ENCODE data around the gene PNPLA6. TPM values are rescaled to one million over a fixed set of nuclear protein-coding genes. Genes with fewer than 3 reads are reported as not detected.

PNPLA6 gene
- total and polyA plus RNA-seq, 2 of the 13 experiments (the other 11 are each of a cell fraction or from before 2014, with no cell fraction given) = 24.9 to 28.2 TPM

DNA sequence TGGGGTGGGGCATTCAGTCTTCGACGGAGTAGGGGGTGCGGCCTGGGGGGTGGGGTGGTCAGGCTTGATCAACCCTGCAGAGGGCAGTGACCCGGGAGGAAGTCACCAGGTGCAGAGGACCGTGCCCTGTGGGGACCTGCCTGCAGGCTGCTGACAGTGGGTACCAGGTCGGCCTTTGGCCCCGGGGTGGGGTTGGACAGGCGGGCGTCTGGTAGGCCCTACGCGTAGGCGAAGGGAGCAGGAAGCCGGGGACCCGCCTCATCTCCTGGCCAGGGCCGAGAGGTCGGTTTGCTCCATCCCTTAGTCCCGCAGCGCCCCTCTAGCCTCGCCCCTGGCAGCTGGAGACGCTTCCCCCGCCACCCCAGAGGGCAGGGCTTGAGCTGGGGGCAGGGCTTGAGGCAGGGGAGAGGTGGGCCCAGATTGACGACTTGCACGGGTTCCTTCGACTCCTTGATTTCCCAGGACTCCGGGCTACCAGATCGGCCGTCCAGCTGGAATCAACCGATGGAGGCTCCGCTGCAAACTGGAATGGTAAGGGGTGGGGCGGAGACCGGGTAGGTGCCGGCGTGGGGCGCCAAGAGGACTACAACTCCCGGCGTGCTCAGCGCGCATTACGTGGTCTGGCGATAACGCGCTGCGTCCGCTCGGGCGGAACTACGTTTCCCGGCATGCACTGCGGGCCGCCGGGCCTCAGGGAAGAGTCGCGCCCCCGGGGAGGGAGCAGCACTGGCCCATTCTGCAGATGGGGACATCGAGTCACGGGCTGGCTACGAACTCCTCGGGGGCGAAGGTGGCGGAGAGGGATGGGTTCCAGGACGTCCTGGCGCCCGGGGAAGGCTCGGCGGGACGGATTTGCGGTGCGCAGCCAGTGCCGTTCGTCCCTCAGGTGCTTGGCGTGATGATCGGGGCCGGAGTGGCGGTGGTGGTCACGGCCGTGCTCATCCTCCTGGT is at the start of gene PNPLA6 (continued):
- TF ChIP-seq EED (CRISPR knock-in tag; IDR thresholded peaks at IDR 0.05) = 0 out of 2 replicates have a peak, but pooled peaks have one; percentile 42
- peak; percentile 50 for TF ChIP-seq XRCC5 (optimal IDR thresholded peaks at IDR 0.05; ENCODE audit: low read length)
- TF ChIP-seq ZNF720 (CRISPR knock-in tag; IDR thresholded peaks at IDR 0.05) = no peak
- peak; percentile 100 for TF ChIP-seq ZNF143 (CRISPR knock-in tag; IDR thresholded peaks at IDR 0.05)
- TF ChIP-seq ATF7-NPFF (CRISPR knock-in tag; IDR thresholded peaks at IDR 0.05; ENCODE audit: low read depth) = peak; percentile 84; the same call in 1 of the 2 replicates
- TF ChIP-seq MLLT10 (CRISPR knock-in tag; IDR thresholded peaks at IDR 0.05) = no peak
- no peak for TF ChIP-seq ZNF460 (CRISPR knock-in tag; IDR thresholded peaks at IDR 0.05; ENCODE audit: borderline replicate concordance)
- peak; percentile 17; the same call in 1 of the 2 replicates for TF ChIP-seq MEIS2 (CRISPR knock-in tag; IDR thresholded peaks at IDR 0.05)
- TF ChIP-seq ZNF792 (CRISPR knock-in tag; IDR thresholded peaks at IDR 0.05) = 0 out of 2 replicates have a peak, but pooled peaks have one; percentile 33
- no peak for TF ChIP-seq ZNF83 (CRISPR knock-in tag; IDR thresholded peaks at IDR 0.05; ENCODE audit: borderline replicate concordance)
- no peak for TF ChIP-seq ZNF841 (CRISPR knock-in tag; IDR thresholded peaks at IDR 0.05; ENCODE audit: borderline replicate concordance)
- no peak for TF ChIP-seq GATA4 (IDR thresholded peaks at IDR 0.05; ENCODE audit: borderline replicate concordance, low read depth)
- TF ChIP-seq SIX1 (CRISPR knock-in tag; IDR thresholded peaks at IDR 0.05; ENCODE audit: borderline replicate concordance) = no peak
- no peak for TF ChIP-seq FOXK2 (IDR thresholded peaks at IDR 0.05)
- TF ChIP-seq, protein P1, sequence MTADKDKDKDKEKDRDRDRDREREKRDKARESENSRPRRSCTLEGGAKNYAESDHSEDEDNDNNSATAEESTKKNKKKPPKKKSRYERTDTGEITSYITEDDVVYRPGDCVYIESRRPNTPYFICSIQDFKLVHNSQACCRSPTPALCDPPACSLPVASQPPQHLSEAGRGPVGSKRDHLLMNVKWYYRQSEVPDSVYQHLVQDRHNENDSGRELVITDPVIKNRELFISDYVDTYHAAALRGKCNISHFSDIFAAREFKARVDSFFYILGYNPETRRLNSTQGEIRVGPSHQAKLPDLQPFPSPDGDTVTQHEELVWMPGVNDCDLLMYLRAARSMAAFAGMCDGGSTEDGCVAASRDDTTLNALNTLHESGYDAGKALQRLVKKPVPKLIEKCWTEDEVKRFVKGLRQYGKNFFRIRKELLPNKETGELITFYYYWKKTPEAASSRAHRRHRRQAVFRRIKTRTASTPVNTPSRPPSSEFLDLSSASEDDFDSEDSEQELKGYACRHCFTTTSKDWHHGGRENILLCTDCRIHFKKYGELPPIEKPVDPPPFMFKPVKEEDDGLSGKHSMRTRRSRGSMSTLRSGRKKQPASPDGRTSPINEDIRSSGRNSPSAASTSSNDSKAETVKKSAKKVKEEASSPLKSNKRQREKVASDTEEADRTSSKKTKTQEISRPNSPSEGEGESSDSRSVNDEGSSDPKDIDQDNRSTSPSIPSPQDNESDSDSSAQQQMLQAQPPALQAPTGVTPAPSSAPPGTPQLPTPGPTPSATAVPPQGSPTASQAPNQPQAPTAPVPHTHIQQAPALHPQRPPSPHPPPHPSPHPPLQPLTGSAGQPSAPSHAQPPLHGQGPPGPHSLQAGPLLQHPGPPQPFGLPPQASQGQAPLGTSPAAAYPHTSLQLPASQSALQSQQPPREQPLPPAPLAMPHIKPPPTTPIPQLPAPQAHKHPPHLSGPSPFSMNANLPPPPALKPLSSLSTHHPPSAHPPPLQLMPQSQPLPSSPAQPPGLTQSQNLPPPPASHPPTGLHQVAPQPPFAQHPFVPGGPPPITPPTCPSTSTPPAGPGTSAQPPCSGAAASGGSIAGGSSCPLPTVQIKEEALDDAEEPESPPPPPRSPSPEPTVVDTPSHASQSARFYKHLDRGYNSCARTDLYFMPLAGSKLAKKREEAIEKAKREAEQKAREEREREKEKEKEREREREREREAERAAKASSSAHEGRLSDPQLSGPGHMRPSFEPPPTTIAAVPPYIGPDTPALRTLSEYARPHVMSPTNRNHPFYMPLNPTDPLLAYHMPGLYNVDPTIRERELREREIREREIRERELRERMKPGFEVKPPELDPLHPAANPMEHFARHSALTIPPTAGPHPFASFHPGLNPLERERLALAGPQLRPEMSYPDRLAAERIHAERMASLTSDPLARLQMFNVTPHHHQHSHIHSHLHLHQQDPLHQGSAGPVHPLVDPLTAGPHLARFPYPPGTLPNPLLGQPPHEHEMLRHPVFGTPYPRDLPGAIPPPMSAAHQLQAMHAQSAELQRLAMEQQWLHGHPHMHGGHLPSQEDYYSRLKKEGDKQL (CRISPR knock-in tag; IDR thresholded peaks at IDR 0.05; ENCODE audit: low read depth) = no peak
- no peak for TF ChIP-seq HNF4G (IDR thresholded peaks at IDR 0.05; ENCODE audit: borderline replicate concordance, low read depth, low read length)
- no peak for TF ChIP-seq HNF4G (CRISPR knock-in tag; IDR thresholded peaks at IDR 0.05; ENCODE audit: borderline replicate concordance, low read depth)
- TF ChIP-seq, protein P2, sequence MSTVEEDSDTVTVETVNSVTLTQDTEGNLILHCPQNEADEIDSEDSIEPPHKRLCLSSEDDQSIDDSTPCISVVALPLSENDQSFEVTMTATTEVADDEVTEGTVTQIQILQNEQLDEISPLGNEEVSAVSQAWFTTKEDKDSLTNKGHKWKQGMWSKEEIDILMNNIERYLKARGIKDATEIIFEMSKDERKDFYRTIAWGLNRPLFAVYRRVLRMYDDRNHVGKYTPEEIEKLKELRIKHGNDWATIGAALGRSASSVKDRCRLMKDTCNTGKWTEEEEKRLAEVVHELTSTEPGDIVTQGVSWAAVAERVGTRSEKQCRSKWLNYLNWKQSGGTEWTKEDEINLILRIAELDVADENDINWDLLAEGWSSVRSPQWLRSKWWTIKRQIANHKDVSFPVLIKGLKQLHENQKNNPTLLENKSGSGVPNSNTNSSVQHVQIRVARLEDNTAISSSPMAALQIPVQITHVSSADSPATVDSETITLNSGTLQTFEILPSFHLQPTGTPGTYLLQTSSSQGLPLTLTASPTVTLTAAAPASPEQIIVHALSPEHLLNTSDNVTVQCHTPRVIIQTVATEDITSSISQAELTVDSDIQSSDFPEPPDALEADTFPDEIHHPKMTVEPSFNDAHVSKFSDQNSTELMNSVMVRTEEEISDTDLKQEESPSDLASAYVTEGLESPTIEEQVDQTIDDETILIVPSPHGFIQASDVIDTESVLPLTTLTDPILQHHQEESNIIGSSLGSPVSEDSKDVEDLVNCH (CRISPR knock-in tag; IDR thresholded peaks at IDR 0.05) = 0 out of 2 replicates have a peak, but pooled peaks have one; percentile 51
- TF ChIP-seq, protein P3, sequence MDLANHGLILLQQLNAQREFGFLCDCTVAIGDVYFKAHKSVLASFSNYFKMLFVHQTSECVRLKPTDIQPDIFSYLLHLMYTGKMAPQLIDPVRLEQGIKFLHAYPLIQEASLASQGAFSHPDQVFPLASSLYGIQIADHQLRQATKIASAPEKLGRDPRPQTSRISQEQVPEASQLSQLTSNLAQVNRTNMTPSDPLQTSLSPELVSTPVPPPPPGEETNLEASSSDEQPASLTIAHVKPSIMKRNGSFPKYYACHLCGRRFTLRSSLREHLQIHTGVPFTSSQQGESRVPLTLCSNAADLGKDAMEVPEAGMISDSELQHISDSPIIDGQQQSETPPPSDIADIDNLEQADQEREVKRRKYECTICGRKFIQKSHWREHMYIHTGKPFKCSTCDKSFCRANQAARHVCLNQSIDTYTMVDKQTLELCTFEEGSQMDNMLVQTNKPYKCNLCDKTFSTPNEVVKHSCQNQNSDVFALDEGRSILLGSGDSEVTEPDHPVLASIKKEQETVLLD (CRISPR knock-in tag; IDR thresholded peaks at IDR 0.05; ENCODE audit: low read depth) = no peak; the same call in 1 of the 2 replicates
- TF ChIP-seq ZNF317 (CRISPR knock-in tag; IDR thresholded peaks at IDR 0.05) = peak; percentile 52; the same call in 1 of the 2 replicates
- TF ChIP-seq HOXA5 (CRISPR knock-in tag; IDR thresholded peaks at IDR 0.05) = peak; percentile 39; the same call in 1 of the 2 replicates

Data from HepG2 (cell line).